Calu3 (cell line): ENCODE measurements around the gene CFAP20DC. TPM values are rescaled to one million over a fixed set of nuclear protein-coding genes. Genes with fewer than 3 reads are reported as not detected.
"Not testable (repeated sequence)": the region's sequence is repeated elsewhere in the genome, so short reads cannot be mapped to it uniquely, and the experiment has no call there.

Experiments used
- BruUV-seq: library from RNA; stranded (reverse); fragments of 400-500 nt; replicated peaks from 2 replicates; lab custom pipeline; 2021; lab: Mats Ljungman, UMichigan
- CTCF ChIA-PET: fragments of 300-600 bp; sonication (Branson Sonifier 250); formaldehyde crosslinking; loops from one replicate; lab custom pipeline; 2022; ENCODE audit warnings: antibody characterized with exemption; lab: Charles Lee
- DNase-seq: peaks from one replicate; pipeline ENCODE4 v3.0.0; 2022
- H3K27ac Mint-ChIP-seq: one replicate; pipeline ENCODE4 v1.8.0; 2022; ENCODE audit warnings: mixed read lengths; ENCODE audit not compliant: unreplicated experiment
- H3K27me3 Mint-ChIP-seq: one replicate; pipeline ENCODE4 v1.8.0; 2022; ENCODE audit warnings: mixed read lengths; ENCODE audit not compliant: unreplicated experiment
- H3K36me3 Mint-ChIP-seq: one replicate; pipeline ENCODE4 v1.8.0; 2022; ENCODE audit warnings: mild to moderate bottlenecking, moderate library complexity, mixed read lengths; ENCODE audit not compliant: insufficient read depth, unreplicated experiment
- H3K4me1 Mint-ChIP-seq: one replicate; pipeline ENCODE4 v1.8.0; 2022; ENCODE audit warnings: mild to moderate bottlenecking, low read depth, mixed read lengths; ENCODE audit not compliant: unreplicated experiment
- H3K4me3 Mint-ChIP-seq: one replicate; pipeline ENCODE4 v1.8.0; 2022; ENCODE audit warnings: mild to moderate bottlenecking, low read depth, moderate library complexity, mixed read lengths; ENCODE audit not compliant: unreplicated experiment
- H3K9me3 Mint-ChIP-seq: one replicate; pipeline ENCODE4 v1.8.0; 2022; ENCODE audit warnings: low read depth, mixed read lengths; ENCODE audit not compliant: unreplicated experiment
- intact Hi-C: fragments of 100-400 bp; cut with micrococcal nuclease; formaldehyde crosslinking; loops from one replicate; pipeline ENCODE4 v1.10.0; 2022; ENCODE audit not compliant: unreplicated experiment
- total RNA-seq: library from RNA; stranded (reverse); gene quantifications from 2 replicates; pipeline ENCODE4 v1.2.3, GENCODE V29; 2022
- TF ChIP-seq, protein P1 (sequence below): fragments of 200-600 bp; IDR thresholded peaks from one replicate; pipeline ENCODE4 v1.8.0; 2022; ENCODE audit warnings: antibody characterized with exemption; ENCODE audit not compliant: unreplicated experiment

CFAP20DC gene
- total RNA-seq, 1 experiment from 2014 or later: 5.8 TPM

DNA sequence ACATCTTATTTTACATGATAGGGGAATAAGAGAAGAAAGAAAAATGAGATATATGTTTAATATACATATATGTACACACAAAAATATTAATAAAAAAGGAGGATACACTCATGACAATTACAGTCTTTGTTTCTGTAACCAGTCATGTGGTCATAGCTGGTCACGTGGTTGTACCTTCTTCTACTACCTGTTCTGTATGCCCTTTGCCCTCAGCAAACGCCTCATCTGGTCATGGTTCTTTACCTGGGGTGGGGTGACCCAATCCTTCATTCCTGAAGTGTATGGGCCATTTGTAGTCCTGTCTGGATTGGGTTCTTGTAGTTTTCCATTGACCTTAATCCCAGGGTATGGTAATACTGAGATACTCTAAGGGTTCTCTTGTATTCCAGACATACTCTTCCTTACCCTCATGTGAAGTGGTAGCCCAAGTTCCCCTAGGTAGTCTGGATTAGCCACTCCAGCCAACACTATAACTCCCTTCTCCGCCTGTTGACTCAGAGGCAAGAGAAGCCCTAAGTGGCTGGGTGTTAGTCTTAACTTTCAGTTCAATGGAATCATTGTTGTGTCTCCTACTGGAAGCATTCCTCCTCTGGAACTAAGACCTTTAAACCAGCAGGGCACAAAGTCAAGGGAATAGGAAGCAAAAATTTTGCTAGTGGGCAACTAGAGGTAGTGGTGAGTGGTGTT lies 336.0 kb downstream of the CFAP20DC start:
- Mint-ChIP-seq H3K36me3 (no peaks in the 10 kb centered on the region), H3K4me1 (no peaks in the 10 kb centered on the region), H3K27me3 (no peaks in the 10 kb centered on the region), H3K27ac (no peak overlapping the region), H3K9me3 (peaks cover 3% of the 10 kb centered on the region), H3K4me3 (no peak overlapping the region)
- DNase-seq: no peak
- no TSS peak for BruUV-seq
- intact Hi-C loops: no loop called here
- CTCF ChIA-PET: no interaction called here
- TF ChIP-seq, protein P1, sequence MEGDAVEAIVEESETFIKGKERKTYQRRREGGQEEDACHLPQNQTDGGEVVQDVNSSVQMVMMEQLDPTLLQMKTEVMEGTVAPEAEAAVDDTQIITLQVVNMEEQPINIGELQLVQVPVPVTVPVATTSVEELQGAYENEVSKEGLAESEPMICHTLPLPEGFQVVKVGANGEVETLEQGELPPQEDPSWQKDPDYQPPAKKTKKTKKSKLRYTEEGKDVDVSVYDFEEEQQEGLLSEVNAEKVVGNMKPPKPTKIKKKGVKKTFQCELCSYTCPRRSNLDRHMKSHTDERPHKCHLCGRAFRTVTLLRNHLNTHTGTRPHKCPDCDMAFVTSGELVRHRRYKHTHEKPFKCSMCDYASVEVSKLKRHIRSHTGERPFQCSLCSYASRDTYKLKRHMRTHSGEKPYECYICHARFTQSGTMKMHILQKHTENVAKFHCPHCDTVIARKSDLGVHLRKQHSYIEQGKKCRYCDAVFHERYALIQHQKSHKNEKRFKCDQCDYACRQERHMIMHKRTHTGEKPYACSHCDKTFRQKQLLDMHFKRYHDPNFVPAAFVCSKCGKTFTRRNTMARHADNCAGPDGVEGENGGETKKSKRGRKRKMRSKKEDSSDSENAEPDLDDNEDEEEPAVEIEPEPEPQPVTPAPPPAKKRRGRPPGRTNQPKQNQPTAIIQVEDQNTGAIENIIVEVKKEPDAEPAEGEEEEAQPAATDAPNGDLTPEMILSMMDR: no peak

DNA sequence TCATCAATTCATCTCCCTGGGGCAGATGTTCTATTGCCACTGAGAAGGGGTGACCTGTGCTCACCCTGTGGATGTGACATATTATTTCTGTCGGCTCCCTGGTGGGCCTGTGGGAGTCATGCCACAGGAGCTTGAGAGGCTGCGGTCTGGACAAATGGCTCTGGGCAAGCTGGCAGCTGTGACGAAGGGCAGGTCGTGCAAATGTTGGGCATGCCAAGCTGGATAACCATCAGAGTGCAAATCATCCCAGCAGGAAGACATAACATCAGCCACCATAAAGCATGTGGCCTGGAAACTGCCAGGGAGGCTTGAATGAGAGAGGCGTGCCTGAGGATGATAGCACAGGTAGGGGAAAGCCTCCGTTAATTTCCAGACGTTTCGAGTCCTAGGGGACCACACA lies 338.0 kb downstream of the CFAP20DC start:
- H3K4me1 Mint-ChIP-seq: peaks cover 16% of the 10 kb centered on the region
- CTCF ChIA-PET: no interaction called here
- peaks cover 3% of the 10 kb centered on the region for H3K9me3 Mint-ChIP-seq
- TF ChIP-seq, protein P1: no peak
- no peak overlapping the region for H3K4me3 Mint-ChIP-seq
- H3K27ac Mint-ChIP-seq: no peak overlapping the region
- H3K36me3 Mint-ChIP-seq: no peaks in the 10 kb centered on the region
- no TSS peak for BruUV-seq
- H3K27me3 Mint-ChIP-seq: no peaks in the 10 kb centered on the region
- intact Hi-C loops: no loop called here
- no peak for DNase-seq

DNA sequence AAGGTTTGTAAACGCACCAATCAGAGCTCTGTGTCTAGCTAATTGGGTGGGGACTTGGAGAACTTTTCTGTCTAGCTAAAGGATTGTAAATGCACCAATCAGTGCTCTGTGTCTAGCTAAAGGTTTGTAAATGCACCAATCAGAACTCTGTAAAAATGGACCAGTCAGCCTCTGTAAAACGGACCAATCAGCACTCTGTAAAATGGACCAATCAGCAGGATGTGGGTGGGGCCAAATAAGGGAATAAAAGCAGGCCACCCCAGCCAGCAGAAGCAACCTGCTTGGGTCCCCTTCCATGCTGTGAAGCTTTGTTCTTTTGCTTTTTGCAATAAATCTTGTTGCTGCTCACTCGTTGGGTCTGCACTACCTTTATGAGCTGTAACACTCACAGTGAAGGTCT lies 340.8 kb downstream of the CFAP20DC start:
- peaks cover 18% of the 10 kb centered on the region for H3K4me1 Mint-ChIP-seq
- DNase-seq, H3K27ac Mint-ChIP-seq, H3K36me3 Mint-ChIP-seq, H3K27me3 Mint-ChIP-seq, H3K4me3 Mint-ChIP-seq, BruUV-seq, H3K9me3 Mint-ChIP-seq, CTCF ChIA-PET, intact Hi-C loops: not testable (repeated sequence)

DNA sequence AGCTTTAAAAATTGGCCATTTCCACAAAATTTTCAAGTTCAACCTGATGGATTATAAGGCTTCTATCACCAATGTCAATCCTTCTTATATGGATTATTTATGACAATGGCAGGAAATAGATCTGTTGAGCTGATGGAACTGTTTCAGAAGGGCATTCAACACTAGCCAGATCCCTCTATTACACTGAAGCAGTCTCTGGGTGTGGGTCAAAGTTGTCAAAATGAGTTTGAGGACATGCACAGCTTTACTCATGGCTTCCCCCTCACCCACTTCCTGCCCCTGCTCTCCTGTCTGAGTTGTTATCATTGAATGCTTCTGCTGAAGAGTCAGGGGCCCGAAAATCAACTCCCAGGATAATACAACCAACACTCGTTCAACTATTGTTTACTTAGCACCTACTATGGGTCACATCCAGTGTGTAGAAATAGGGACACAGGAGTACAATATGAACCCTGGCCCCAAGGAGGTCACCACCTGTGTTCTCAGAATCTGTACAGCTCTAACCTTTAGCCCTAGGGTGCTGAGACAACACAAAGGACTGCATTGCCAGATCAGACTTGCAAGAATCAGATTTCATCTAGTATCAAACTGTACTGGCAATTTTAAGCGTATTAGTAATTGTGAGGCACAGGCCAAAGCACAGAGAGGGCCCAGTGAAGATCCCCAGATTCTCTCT lies 341.6 kb downstream of the CFAP20DC start:
- Mint-ChIP-seq H3K4me1 (peaks cover 18% of the 10 kb centered on the region), H3K27ac (no peak overlapping the region), H3K4me3 (no peak overlapping the region), H3K36me3 (no peaks in the 10 kb centered on the region), H3K27me3 (no peaks in the 10 kb centered on the region), H3K9me3 (no peaks in the 10 kb centered on the region)
- CTCF ChIA-PET: interaction anchor here (0.7 kb wide), 1 partner anchor 214 kb away, joined by 3 read pairs; no protein-coding TSS in a partner anchor
- BruUV-seq: no TSS peak
- TF ChIP-seq, protein P1: no peak
- intact Hi-C loops: no loop called here
- no peak for DNase-seq
